ENCODE measurements around the gene STRIP2.
"Not testable (repeated sequence)": the region's sequence is repeated elsewhere in the genome, so short reads cannot be mapped to it uniquely, and the experiment has no call there.

STRIP2 gene

DNA sequence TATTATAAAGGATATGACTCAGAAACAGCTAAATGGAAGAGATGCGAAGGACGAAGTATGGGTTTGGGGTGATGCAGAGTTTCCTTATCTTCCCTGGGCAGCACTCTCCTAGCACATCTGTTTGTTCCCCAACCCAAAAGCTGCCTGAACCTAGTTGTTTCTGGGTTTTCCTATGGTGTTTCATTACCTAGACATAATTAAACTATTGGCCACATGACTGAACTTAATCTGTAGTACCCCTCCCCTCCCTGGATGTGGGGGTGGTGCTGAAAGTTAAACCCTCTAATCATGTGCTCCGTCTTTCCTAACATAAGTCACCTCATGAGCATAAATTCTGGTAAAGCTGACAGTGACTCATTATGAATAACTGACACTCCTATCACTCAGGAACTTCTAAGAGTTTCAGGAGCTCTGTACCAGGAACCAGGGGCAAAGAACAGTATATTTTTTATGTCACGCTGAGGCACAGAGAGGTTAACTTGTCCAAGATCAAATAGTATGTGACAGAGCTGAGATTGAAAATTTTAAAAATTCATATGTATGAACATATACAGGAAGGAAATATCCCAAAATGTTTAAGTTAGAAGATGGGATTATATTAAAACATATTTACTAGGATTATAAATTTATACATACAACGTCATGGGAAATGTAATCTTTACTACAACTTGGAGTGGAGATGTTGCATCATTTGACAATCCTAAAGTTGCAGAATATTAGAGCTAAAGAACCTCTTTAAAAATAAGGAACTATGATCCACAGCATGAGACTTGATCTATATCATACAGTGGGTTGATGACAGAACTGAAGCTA is 4.8 kb downstream of the STRIP2 start:
- TF ChIP-seq, protein P1, sequence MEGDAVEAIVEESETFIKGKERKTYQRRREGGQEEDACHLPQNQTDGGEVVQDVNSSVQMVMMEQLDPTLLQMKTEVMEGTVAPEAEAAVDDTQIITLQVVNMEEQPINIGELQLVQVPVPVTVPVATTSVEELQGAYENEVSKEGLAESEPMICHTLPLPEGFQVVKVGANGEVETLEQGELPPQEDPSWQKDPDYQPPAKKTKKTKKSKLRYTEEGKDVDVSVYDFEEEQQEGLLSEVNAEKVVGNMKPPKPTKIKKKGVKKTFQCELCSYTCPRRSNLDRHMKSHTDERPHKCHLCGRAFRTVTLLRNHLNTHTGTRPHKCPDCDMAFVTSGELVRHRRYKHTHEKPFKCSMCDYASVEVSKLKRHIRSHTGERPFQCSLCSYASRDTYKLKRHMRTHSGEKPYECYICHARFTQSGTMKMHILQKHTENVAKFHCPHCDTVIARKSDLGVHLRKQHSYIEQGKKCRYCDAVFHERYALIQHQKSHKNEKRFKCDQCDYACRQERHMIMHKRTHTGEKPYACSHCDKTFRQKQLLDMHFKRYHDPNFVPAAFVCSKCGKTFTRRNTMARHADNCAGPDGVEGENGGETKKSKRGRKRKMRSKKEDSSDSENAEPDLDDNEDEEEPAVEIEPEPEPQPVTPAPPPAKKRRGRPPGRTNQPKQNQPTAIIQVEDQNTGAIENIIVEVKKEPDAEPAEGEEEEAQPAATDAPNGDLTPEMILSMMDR (IDR thresholded peaks at IDR 0.05; ENCODE audit: low read depth, low read length, missing control alignments) = no peak
- no peak overlapping the region for H3K4me3 ChIP-seq (ENCODE audit: low read depth, low read length)
- DNase-seq (ENCODE audit: low read depth) = no peak
- in situ Hi-C loops (cut with HindIII; ENCODE audit: low sequenced_read_pairs) = no loop called here

- DNase-seq (ENCODE audit: low read depth) = no peak
- TF ChIP-seq, protein P1 (IDR thresholded peaks at IDR 0.05; ENCODE audit: low read depth, low read length, missing control alignments) = no peak
- in situ Hi-C loops (cut with HindIII; ENCODE audit: low sequenced_read_pairs) = no loop called here
- no peak overlapping the region for H3K4me3 ChIP-seq (ENCODE audit: low read depth, low read length)
These were observed 5.9 kb downstream of the STRIP2 start for GRCh38 chr7:129439963-129440625.

DNA sequence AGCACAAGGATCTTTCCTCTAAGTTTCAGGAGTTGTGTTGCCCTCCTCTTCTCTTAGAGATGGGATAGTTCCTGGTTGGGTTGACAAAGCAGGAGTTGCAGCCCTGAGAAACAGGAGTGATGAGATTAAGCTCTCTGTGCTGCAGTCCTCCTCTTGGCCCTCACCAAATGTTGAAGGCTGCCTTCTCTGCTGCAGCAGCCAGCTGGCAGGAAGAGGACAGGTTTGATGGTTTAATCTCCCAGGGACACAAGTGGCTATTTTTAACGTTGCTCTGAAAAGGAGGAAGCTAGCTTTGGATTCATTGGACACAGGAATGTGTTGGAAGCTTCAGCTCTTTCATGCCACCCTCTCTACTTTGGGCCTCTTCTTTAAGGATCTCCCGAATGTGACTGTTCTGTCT is 9.4 kb downstream of the STRIP2 start:
- in situ Hi-C loops (cut with HindIII; ENCODE audit: low sequenced_read_pairs) = no loop called here
- TF ChIP-seq, protein P1 (IDR thresholded peaks at IDR 0.05; ENCODE audit: low read depth, low read length, missing control alignments) = no peak
- no peak overlapping the region for H3K4me3 ChIP-seq (ENCODE audit: low read depth, low read length)
- DNase-seq (ENCODE audit: low read depth) = no peak

DNA sequence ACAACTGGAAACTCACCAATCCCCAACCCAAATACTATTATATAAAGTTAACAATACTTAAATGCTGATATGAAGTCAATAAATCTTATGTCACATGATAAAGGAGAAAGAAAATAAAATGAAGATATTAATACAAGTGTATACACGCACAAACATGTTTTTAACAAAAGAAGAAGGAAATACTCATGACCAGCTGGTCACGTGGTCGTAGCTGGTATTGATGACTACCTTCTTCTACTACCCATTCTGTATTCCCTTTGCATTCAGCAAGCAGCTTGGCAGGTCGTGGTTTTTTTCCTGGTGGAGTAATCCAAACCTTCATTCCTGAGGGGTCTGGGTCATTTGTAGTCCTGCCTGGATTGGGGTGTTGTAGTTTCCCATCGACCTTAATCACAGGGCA is 10.5 kb downstream of the STRIP2 start:
- DNase-seq (ENCODE audit: low read depth); in situ Hi-C loops (cut with HindIII; ENCODE audit: low sequenced_read_pairs); H3K4me3 ChIP-seq (ENCODE audit: low read depth, low read length): not testable (repeated sequence)

GRCh38 chr7:129446925-129447324 is 12.7 kb downstream of the STRIP2 start:
- in situ Hi-C loops (cut with HindIII; ENCODE audit: low sequenced_read_pairs); H3K4me3 ChIP-seq (ENCODE audit: low read depth, low read length); DNase-seq (ENCODE audit: low read depth): not testable (repeated sequence)

DNA sequence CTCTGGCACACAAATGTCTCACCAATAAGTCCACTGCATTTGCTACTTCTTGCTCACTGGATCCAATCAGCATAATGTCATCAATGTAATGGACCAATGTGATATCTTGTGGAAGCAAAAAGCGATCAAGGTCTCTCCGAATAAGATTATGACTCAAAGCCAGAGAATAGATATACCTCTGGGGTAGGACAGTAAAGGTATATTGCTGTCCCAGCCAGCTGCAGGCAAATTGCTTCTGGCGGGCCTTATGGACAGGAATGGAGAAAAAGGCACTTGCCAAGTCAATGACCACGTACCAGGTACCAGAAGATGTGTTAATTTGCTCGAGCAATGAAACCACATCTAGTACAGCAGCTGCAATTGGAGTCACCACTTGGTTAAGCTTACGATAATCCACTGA is 13.2 kb downstream of the STRIP2 start:
- H3K4me3 ChIP-seq (ENCODE audit: low read depth, low read length); DNase-seq (ENCODE audit: low read depth); in situ Hi-C loops (cut with HindIII; ENCODE audit: low sequenced_read_pairs): not testable (repeated sequence)

- DNase-seq (ENCODE audit: low read depth); H3K4me3 ChIP-seq (ENCODE audit: low read depth, low read length); in situ Hi-C loops (cut with HindIII; ENCODE audit: low sequenced_read_pairs): not testable (repeated sequence)
These were observed 14.4 kb downstream of the STRIP2 start for GRCh38 chr7:129448608-129449007.

DNA sequence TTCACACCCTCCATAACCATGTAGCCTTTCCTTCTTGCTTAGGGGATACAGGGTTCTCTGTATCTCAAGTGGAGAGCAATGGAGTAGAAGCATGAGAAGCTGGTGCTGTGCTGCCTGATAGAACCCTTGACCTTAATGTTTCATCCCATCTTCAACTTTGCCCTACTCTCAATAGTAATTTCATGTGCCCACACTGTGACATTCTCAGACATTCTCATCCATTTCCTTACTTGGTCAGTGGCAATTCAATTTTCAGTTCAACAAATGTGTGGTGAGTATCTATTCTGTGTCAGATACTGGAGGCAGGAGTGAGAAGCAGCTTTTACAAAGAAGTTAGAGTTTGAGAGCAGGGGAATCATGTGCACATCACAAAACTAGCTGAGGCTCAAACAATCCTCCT is 16.1 kb downstream of the STRIP2 start:
- no peak for DNase-seq (ENCODE audit: low read depth)
- TF ChIP-seq, protein P1 (IDR thresholded peaks at IDR 0.05; ENCODE audit: low read depth, low read length, missing control alignments) = no peak
- H3K4me3 ChIP-seq (ENCODE audit: low read depth, low read length) = no peak overlapping the region
- in situ Hi-C loops (cut with HindIII; ENCODE audit: low sequenced_read_pairs) = no loop called here

All from astrocyte of the cerebellum (primary cell).